GM23248 (cell line): ENCODE measurements around the gene RPL13. TPM values are rescaled to one million over a fixed set of nuclear protein-coding genes. Genes with fewer than 3 reads are reported as not detected.

Source experiments
- DNase-seq: peaks from one replicate; pipeline ENCODE4 v3.0.0-alpha.2; 2015
- H2AFZ ChIP-seq: fragments of 200-600 bp; sonication (generic); 2 replicates; pipeline ENCODE4 v1.6.1; 2016; ENCODE audit warnings: antibody characterized with exemption
- H3F3A ChIP-seq: fragments of 200-600 bp; sonication (generic); 2 replicates; pipeline ENCODE4 v1.6.1; 2016; ENCODE audit warnings: mild to moderate bottlenecking, antibody characterized with exemption, mixed run types; ENCODE audit not compliant: insufficient read depth
- H3K27ac ChIP-seq: fragments of 200-600 bp; sonication (generic); 2 replicates; pipeline ENCODE4 v1.5.1; 2016; ENCODE audit warnings: mild to moderate bottlenecking
- H3K27me3 ChIP-seq: fragments of 200-600 bp; sonication (generic); replicated peaks from 2 replicates; pipeline ENCODE4 v1.6.1; 2016; ENCODE audit warnings: mild to moderate bottlenecking; ENCODE audit not compliant: insufficient read depth
- H3K36me3 ChIP-seq: fragments of 200-600 bp; sonication (generic); 2 replicates; pipeline ENCODE4 v1.6.1; 2016; ENCODE audit warnings: low read depth, mild to moderate bottlenecking
- H3K4me1 ChIP-seq: fragments of 200-600 bp; sonication (generic); 2 replicates; pipeline ENCODE4 v1.6.1; 2016; ENCODE audit warnings: mild to moderate bottlenecking; ENCODE audit not compliant: insufficient read depth
- H3K4me2 ChIP-seq: fragments of 200-600 bp; sonication (generic); one replicate; pipeline ENCODE4 v1.6.1; 2016; ENCODE audit warnings: mild to moderate bottlenecking; ENCODE audit not compliant: unreplicated experiment
- H3K4me3 ChIP-seq: fragments of 200-600 bp; sonication (generic); 2 replicates; pipeline ENCODE4 v1.5.1; 2016; ENCODE audit warnings: mild to moderate bottlenecking
- H3K79me2 ChIP-seq: fragments of 200-600 bp; sonication (generic); 2 replicates; pipeline ENCODE4 v1.6.1; 2016; ENCODE audit warnings: mild to moderate bottlenecking; ENCODE audit not compliant: insufficient read depth
- H3K9ac ChIP-seq: fragments of 200-600 bp; sonication (generic); 2 replicates; pipeline ENCODE4 v1.6.1; 2016; ENCODE audit warnings: mild to moderate bottlenecking
- H3K9me2 ChIP-seq: fragments of 200-600 bp; sonication (generic); 2 replicates; pipeline ENCODE4 v1.6.1; 2016; ENCODE audit warnings: mixed run types, mild to moderate bottlenecking, moderate library complexity; ENCODE audit not compliant: insufficient read depth
- H3K9me3 ChIP-seq: fragments of 200-600 bp; sonication (generic); one replicate; pipeline ENCODE4 v1.6.1; 2017; ENCODE audit warnings: low read depth
- H4K20me1 ChIP-seq: fragments of 200-600 bp; sonication (generic); 2 replicates; pipeline ENCODE4 v1.6.0; 2016; ENCODE audit not compliant: insufficient read depth
- EZH2 ChIP-seq: fragments of 200-600 bp; sonication (generic); IDR thresholded peaks from 2 replicates; pipeline ENCODE4 v1.6.1; 2018; ENCODE audit warnings: antibody characterized with exemption, mild to moderate bottlenecking; ENCODE audit not compliant: insufficient read depth, poor library complexity, severe bottlenecking
- EZH2phosphoT487 ChIP-seq: fragments of 200-600 bp; sonication (generic); IDR thresholded peaks from 2 replicates; pipeline ENCODE4 v1.6.1; 2018; ENCODE audit warnings: antibody characterized with exemption, moderate library complexity, mild to moderate bottlenecking, low read depth; ENCODE audit not compliant: insufficient read depth
- WGBS, 2 experiments: methylation state at CpG; one replicate each; pipeline ENCODE4 v1.1.6; 2015 to 2017; ENCODE audit warnings: low lambda C conversion rate in 2 of 2, low coverage in 1 of 2; ENCODE audit errors: missing lambda C conversion rate in 2 of 2; 5-methylcytosine and 5-hydroxymethylcytosine counted together
- in situ Hi-C: fragments of 300-500 bp; cut with MboI; formaldehyde crosslinking; loops from 2 replicates; pipeline ENCODE4 v1.15.0; 2020
- polyA plus RNA-seq: library from polyadenylated mRNA; unstranded; fragments of >200 nt; fragmentation: Nextera tagmentation; extraction: Ambion mirVana; gene quantifications from 2 replicates; pipeline ENCODE4 v1.2.1, GENCODE V29; 2016
- total RNA-seq: library from RNA; depleted of rRNA; stranded (reverse); fragments of >200 nt; shearing (Covaris generic); gene quantifications from 2 replicates; pipeline ENCODE4 v1.2.3, GENCODE V29; 2014

The RPL13 gene
- total and polyA plus RNA-seq, 2 experiments from 2014 or later, result 1,418 to 3,580 TPM

DNA sequence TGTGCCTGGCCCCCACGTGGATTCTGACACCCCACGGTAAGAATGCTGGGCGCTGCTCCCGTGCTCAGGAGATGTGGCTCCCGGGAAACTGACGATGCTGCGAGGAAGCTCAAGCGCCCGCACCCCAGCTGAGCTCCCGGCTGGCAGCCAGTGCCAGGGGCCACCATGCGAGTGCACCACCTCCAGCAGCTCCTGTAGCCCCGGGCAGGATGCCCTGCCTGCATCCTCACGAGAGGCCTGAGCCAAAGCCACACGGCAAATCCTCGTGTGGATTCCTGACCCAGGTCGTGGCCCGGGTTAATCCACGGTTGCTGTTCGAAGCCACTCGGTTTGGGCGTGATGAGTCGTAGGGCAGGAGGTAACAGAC, 41.4 kb downstream of the RPL13 start:
- H3K9ac ChIP-seq, result peak overlapping the region; percentile 65
- no peaks in the 10 kb centered on the region for H3K36me3 ChIP-seq
- WGBS, 2 experiments, result 32 to 33% methylated on average over 22 of the region's 22 CpGs
- no peaks in the 10 kb centered on the region for H4K20me1 ChIP-seq
- no peaks in the 10 kb centered on the region for H3K9me3 ChIP-seq
- H3K27me3 ChIP-seq, result no peaks in the 10 kb centered on the region
- peaks cover 14% of the 10 kb centered on the region for H3K4me1 ChIP-seq
- peak overlapping the region; percentile 79 for H3K27ac ChIP-seq
- H3K79me2 ChIP-seq, result no peaks in the 10 kb centered on the region
- in situ Hi-C loops, result no loop called here
- peaks cover 4% of the 10 kb centered on the region; the same call in 1 of the 2 replicates for H3F3A ChIP-seq
- no peak overlapping the region for H2AFZ ChIP-seq
- peak overlapping the region; percentile 40 for H3K4me3 ChIP-seq
- TF ChIP-seq EZH2, result no peak
- TF ChIP-seq EZH2phosphoT487, result no peak
- peak; percentile 68 for DNase-seq
- H3K9me2 ChIP-seq, result no peaks in the 10 kb centered on the region
- H3K4me2 ChIP-seq, result peak overlapping the region; percentile 76

DNA sequence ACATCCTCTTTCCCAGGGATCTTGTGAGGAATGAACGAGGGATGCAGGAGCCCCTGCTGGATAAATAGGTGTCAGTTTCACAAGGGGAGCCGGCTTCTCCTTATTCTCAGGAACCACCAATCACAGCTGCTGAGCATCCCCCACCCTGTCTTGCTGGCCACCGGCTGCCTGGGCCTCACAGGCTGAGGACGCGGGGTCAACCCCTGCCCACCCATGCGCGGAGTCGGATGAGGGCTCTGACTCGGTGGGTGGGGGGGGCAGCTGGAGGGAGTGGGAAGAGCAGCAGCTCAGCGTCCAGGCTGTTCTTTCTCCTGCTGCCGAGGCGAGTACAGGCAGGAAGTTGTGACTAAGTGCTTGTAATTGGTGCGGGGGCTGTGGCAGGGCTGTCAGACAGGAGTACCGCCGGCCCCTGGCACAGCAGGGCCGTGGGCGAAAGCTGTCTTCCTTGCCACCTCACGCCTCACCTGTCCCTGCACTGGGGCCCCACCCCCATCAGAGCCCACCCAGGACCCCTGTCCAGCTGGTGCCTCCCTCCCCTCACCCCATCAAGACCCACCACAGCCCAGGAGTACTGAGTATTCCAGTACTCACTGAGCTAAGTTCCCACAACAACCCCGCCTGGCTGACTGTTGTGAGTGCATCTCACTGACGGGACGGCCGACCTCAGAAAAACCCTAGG, 41.9 kb downstream of the RPL13 start:
- in situ Hi-C loops, result no loop called here
- no peaks in the 10 kb centered on the region for H3K9me3 ChIP-seq
- peaks cover 14% of the 10 kb centered on the region for H3K4me1 ChIP-seq
- H2AFZ ChIP-seq, result no peak overlapping the region
- no peaks in the 10 kb centered on the region for H4K20me1 ChIP-seq
- H3K79me2 ChIP-seq, result no peaks in the 10 kb centered on the region
- TF ChIP-seq EZH2 (no peak), EZH2phosphoT487 (no peak)
- peak overlapping the region; percentile 79 for H3K27ac ChIP-seq
- H3K27me3 ChIP-seq, result no peaks in the 10 kb centered on the region
- no peaks in the 10 kb centered on the region for H3K9me2 ChIP-seq
- 3 to 6% methylated on average over 16 to 22 of the region's 22 CpGs for WGBS, 2 experiments
- peak overlapping the region; percentile 40 for H3K4me3 ChIP-seq
- peak; percentile 96 for DNase-seq
- peak overlapping the region; percentile 65 for H3K9ac ChIP-seq
- no peaks in the 10 kb centered on the region for H3K36me3 ChIP-seq
- peak overlapping the region; percentile 76 for H3K4me2 ChIP-seq
- H3F3A ChIP-seq, result peaks cover 4% of the 10 kb centered on the region; the same call in 1 of the 2 replicates

GRCh38 chr16:89602952-89603590, 42.6 kb downstream of the RPL13 start:
- H3K27ac ChIP-seq, result peak overlapping the region; percentile 79
- no peaks in the 10 kb centered on the region for H3K27me3 ChIP-seq
- H3K4me1 ChIP-seq, result peaks cover 14% of the 10 kb centered on the region
- peak overlapping the region; percentile 76 for H3K4me2 ChIP-seq
- H2AFZ ChIP-seq, result no peak overlapping the region
- peak overlapping the region; percentile 65; the same call in 1 of the 2 replicates for H3K9ac ChIP-seq
- no peak overlapping the region for H3K4me3 ChIP-seq
- TF ChIP-seq EZH2phosphoT487 (no peak), EZH2 (no peak)
- no peak for DNase-seq
- H4K20me1 ChIP-seq, result no peaks in the 10 kb centered on the region
- in situ Hi-C loops, result no loop called here
- no peaks in the 10 kb centered on the region for H3K36me3 ChIP-seq
- H3F3A ChIP-seq, result peaks cover 4% of the 10 kb centered on the region; the same call in 1 of the 2 replicates
- no peaks in the 10 kb centered on the region for H3K9me3 ChIP-seq
- no peaks in the 10 kb centered on the region for H3K79me2 ChIP-seq
- WGBS, 2 experiments, result 33 to 36% methylated on average over 5 of the region's 5 CpGs
- no peaks in the 10 kb centered on the region for H3K9me2 ChIP-seq

DNA sequence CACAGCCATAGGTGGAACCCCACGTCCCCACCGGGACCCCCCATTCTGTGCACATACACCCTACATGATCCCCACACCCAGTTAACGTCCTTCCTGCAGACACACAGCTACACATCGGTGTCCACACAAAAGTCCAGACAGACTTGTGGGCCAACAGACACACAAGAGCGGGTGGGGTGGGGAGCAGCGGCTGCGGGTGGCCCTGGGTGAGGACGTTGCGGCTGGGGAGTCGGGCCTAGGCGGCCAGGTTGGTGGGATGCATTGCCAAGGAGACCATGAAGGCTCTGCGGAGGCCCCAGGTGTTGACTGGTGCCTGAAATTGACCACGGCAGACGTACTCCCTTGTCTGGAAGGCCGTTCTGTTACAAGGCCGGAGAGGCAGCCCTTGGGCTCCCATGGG, 44.3 kb downstream of the RPL13 start:
- H3K9ac ChIP-seq, result no peak overlapping the region
- H3K79me2 ChIP-seq, result no peaks in the 10 kb centered on the region
- H3F3A ChIP-seq, result peaks cover 4% of the 10 kb centered on the region; the same call in 1 of the 2 replicates
- H3K36me3 ChIP-seq, result no peaks in the 10 kb centered on the region
- no peak for DNase-seq
- 24 to 26% methylated on average over 11 to 16 of the region's 16 CpGs for WGBS, 2 experiments
- TF ChIP-seq EZH2phosphoT487 (no peak), EZH2 (no peak)
- peaks cover 14% of the 10 kb centered on the region for H3K4me1 ChIP-seq
- no peaks in the 10 kb centered on the region for H3K9me2 ChIP-seq
- no peaks in the 10 kb centered on the region for H4K20me1 ChIP-seq
- H2AFZ ChIP-seq, result no peak overlapping the region
- no peaks in the 10 kb centered on the region for H3K9me3 ChIP-seq
- H3K4me3 ChIP-seq, result no peak overlapping the region
- in situ Hi-C loops, result no loop called here
- H3K27ac ChIP-seq, result no peak overlapping the region
- H3K27me3 ChIP-seq, result no peaks in the 10 kb centered on the region
- H3K4me2 ChIP-seq, result no peak overlapping the region
